HG03571 (cell line): Measurements from ENCODE around the gene CPA4.

ENCODE experiments used
- ATAC-seq: cut with Tn5 transposase; IDR thresholded peaks from one replicate; pipeline ENCODE4 v1.9.1; 2021; ENCODE audit not compliant: unreplicated experiment

Gene CPA4

DNA sequence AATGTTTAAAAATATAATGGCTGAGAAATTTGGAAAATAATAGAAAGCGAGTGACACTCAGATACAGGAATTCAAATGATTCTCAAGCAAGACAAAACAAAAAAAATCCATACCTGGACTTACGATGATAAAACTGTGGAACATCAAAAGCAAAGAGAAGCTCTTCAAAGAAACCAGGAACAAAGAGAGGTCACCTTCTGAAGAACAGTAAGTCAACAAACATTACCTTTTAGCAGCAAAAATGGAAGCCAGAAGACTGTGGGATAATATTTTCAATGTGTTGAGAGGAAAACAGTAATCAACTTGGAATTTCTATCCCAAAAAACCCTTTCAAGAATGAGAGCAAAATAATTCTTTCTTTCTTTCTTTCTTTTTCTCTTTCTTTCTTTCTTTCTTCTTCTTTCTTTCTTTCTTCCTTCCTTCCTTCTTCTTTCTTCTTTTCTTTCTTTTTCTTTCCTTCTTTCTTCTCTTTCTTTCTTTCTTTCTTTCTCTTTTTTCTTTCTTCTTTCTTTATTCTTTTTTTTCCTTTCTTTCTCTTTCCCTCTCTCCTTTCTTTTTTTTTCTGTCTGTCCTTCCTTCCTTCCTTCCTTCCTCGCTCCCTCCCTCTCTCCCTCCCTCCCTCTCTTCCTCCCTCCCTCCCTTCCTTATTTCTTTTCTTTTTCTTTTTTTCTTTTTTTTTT, 49.9 kb downstream of the CPA4 start:
- ATAC-seq, result no peak

DNA sequence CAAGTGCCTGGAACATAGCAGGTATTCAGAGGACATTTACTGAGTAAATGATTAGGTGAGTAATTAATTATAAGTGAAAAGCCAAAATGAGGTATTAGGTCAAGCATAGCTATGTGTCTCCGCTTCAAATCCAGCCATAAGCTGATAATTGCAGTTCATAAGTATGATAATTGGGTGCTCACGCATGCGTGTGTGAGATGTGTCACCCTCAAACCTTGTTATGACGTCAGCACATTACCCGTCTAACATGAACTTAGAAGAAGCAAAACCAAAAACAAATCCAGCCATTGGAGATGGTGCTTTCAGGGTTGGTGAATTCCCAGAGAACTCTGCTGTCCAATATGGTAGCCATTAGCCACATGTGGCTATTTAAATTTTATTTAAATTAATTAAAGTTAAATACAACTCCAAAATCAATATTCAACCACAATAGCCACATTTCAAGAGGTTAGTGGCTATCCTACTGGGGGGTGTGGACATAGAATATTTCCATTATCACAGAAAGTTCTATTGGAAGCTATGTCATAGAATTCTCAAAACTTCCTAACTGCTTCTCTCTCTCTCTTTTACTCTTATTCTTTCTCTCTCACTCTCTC, 51.4 kb downstream of the CPA4 start, which contains the start of gene CPA5:
Gene CPA5, plus strand, starts transcription at position 546 of the 596 bp plus-strand sequence. CDS start 1,670 bp downstream, outside the sequence.
- no peak for ATAC-seq

DNA sequence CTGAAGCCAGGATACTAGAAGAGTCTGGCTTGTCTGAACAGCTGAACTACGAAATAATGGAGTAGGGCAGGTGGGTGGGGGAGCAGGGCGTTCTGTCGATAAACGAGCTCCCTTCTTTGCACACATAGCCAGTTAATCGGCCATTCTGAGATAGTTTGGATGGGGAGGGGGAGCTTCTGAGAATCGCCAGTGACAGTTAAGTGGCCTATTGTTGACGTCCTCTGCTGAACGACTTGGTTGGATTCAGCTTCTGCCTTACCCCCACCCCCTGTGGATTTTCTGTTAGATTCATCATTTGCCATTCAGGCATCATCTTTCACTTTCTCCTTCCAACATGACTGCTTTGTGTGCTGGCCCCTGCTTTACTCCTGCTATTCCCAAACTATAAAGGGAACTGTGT, 52.2 kb downstream of the CPA4 start:
- ATAC-seq, result no peak

DNA sequence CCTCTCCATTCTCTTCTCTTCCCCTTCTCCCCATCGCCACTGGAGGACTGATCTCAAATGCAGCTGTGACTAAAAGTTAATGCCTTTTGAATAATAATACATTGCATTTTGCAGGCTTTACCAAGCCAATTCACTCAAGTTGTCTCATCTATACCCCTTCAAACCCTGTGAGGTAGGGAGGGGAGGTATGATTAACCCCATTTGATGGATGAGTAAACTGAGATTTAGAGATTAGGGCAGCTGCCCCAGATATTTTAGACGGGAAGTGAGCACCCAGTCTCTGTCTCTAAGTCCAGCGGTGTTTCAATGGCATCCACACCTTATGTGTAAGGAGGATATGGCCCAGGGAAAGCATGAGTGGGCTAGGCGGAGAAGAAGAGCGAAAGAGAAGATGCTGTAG, 52.8 kb downstream of the CPA4 start:
- ATAC-seq, result no peak

DNA sequence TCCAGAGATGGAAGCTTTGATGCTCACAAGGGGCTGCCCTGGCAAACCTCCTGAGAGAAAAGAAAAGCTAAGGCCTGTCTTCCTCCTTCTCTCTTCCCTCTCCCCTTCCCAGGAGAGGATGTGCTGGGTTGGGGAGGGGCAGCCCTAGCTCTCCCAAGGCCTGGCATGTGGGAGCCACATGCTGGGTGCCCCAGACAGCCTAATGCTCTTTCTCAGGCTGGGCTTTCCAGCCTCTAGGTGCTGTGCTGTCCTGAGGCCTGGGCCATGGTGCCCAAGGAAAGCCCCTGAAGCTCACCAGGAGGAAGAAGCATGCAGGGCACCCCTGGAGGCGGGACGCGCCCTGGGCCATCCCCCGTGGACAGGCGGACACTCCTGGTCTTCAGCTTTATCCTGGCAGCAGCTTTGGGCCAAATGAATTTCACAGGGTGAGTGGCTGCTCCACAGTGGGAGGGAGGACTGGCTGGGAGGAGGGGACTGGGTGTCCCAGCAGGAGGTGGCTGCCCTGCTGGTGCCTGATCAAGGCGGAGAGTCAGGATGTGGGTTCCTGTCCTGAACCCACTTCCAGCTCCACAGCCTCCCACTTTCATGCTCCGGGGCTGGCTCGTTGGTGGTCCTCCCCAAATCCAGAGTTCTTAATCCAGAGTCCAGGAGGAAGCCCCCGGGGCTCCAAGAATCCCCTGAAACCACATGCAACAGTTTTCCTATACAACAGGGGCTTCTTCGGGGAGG, 53.4 kb downstream of the CPA4 start:
- ATAC-seq, result no peak

DNA sequence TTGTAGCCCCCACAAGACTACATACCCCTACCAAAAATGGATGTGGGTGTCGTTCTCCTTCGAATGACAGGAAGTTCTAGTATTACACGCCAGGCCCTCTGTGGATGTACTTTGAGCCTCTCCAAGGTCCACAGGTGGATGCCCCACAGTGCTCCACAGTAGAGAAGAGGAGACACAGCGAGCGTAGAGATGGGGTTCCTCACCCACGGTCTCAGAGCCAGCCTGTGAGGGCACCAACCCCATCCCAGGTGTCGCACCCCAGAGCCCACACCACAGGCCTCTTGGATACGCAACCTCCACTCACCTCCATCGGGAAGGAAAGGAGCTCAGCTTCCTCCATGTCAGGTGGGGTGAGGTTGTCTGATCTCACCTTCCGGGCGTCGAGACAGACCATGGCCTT, 54.0 kb downstream of the CPA4 start:
- ATAC-seq, result no peak

DNA sequence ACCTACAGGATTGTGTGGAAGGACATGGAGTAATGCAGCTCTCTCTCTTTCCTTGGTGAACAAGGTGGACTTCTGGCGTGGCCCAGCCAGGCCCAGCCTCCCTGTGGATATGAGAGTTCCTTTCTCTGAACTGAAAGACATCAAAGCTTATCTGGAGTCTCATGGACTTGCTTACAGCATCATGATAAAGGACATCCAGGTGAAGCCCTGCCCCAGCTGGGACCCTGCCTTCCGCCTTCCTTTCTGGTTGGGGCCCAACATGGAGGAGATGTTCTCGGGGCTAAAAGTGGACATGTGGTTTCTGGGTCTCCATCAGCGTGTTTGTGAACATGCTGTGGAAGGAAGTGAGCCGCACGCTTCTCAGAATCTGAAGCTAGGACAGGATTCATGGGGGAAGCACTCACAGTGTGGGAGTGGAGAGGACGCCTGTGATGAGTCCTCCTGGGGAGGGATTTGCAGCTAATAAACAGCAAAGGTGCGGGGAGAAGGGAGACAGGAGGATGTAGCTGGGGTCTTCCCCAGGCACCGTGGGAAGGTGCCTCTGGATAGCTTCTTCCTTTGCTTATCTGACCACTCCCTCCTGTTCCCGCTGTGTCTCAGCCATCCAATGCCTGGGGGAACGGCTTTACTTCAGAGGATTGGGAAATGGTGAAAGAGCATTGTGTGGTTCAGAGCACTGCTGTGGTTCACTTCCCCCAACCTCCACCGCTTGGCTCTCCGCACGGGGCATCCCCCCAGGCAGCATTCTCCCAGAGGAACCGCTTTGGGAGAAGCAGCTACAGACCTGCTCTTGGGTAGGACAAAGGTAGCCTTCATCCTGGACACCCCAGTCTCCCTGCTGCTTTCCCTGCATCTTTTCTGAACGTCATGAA, 57.2 kb downstream of the CPA4 start:
- ATAC-seq, result no peak

DNA sequence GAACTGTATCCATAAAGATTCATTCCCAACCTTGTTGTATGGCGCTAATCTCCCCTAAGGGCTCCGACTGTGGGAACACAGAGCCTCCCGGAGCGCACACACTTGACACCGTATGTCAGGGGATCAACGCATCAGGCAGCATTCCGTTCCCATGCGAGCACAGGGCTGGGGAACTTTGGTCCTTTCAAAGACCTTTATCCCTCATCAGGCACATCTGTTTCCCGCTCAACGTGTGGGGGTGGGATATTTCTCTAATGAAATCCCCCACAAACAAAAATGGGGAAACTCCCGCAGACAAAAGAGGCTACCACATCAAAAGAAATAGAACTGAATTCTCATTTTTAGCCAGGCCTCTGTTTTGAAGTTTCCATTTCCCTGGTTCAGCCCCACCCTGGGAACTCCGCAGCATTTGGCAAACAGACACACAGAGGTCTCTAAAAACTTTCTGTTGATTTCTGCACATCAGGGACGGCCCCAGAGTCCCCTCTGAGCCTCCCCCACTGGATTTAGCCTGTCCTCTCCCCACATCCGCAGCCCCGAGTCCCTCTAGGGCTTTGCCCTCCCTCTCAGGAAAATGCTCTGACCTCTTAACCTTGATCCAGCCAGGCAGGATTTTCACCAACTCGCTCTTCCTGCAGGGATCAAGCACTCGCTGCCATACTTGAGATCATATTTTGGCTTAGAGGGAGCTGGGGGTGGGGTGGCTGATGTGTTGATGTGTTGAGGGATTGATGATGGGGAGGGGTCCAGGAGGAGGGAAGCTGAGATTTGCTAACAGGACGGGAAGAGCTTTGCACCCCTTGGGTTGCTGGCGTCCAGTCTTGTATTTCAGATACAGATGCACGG, 58.2 kb downstream of the CPA4 start:
- no peak for ATAC-seq

DNA sequence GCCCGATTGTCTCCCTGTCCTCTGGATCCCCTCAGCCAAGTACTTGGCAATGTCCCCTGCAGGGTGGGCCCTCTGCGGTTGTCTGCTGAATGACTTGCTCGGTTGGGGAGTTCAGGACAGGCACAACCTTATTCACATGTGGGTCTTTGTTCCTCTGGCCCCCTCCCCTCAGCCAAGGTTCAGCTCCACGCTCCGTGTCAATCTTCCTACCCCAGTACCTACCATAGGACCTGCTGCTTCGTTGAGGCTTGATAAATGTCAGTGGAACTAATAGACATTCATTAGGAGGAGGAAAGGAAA, 58.8 kb downstream of the CPA4 start:
- no peak for ATAC-seq

DNA sequence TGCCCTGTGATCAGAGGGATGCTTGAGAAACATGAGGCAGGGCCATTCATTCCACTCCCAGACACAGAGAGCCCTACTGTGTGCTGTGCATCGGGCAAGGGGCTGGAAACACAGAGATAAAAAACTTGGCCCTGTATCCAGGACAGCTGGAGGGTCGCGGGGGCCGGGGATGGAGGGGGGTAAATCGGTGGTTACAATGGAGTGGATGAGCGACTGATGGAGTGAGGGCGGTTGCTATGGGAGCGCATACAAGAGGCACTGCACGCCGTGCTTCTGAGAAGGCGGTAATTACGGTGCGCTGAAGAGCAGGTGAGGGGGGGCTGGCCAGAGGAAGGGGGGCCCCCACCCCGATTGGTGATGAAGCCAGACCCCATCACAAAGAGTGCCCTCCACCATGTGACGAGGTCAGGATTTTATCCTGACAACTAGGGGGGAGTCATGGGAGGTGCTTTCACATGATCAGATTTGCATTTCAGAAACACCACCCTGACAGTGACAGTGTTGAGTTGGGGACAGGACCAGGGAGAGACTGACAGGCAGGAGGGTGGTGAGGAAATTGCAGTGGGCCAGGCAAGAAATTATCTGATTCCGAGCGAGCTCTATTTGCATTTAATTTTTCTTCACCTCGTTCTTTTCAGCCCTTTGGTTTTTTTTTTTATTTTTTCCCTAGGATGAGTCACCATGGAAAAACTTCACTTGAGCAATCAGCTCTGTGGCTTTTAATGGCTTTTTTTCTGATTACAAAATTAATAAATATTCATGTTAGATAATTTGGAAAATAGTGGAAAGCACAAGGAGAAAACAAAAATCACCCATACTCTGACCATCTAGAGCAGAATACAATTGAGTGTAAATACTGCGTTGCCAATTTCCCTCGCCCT, 59.5 kb downstream of the CPA4 start:
- no peak for ATAC-seq

DNA sequence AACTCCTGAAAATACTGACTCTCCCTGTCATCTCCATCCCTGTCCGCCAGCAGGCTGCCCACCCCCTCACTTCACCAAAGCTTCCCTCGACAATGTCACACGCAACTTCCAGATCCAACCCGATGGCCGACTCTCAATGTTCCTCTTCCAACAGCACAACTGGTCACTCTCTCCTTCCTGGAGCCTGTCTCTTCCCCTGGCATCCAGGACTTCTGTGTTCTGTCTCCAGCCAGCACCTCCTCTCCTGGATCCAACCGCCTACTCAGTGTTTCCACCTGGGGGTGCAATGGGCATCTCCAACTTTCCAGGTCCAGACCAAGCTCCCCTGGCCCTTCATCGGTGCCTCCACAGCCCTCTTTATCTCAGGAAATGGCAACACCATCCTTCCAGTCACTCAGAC, 60.2 kb downstream of the CPA4 start:
- ATAC-seq, result no peak

DNA sequence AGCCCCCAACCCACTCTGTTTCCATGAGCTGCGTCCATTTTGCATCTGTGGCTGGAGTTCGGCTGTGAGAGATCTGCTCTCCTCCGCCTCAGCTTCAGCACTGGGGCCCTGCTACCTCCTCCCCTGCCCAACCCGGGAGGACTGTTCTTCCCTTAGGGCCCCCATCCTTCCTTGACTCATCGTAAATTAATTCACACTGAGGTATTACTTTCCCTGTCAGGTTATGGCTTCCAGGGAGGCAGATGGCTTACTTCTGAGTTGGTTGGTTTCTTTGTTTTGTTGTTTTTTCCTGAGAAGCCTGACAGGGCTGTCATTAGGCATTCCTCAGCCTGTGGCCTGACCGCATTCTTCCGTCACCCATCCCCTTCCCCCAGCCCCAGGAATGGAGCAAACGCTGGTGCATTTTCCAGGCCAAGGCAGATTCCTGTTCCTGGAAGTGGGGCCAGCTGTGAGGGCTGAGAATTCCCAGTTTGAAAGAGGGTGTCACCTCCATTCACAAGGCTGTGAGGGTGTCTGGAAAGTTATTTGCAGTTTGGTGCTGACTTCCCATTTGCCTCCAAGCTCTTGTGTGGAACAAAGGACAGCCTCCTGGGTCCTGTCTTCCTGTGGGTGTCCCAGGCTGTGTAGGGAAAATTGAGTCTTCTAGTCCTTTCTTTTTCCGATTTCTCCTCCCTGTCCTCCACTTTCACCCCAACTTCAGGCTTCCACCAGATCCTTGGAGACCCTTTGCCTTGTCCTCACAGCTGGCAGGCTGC, 63.3 kb downstream of the CPA4 start:
- ATAC-seq, result no peak

DNA sequence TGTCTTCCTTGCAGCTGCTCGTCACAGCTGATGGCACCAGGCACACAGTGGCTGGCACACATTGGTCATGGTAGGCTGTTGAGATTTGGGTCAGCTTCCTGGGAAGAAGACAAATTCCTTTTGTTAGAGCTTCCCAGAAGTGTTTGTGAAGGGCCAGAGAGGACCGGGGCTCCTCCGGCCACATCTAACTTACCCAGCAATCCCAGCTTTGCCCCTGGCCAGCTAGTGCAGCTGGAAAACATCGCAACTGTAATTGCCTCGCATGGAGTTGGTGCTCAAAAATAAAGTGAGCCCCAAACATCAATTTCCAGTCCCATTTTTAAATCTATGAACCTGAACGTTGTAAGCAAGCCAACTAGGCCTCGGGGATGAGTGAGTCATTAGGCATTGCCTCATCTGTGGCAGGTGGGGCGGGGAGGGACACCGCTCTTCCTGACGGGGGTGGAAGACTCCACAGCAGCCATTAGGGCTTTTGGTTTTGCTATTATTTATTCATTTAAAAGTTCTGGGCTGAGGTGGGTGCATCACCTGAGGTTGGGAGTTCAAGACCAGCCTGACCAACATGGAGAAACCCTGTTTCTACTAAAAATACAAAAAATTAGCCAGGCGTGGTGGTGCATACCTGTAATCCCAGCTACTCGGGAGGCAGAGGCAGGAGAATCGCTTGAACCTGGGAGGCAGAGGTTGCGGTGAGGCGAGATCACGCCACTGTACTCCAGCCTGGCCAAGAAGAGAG, 64.1 kb downstream of the CPA4 start:
- no peak for ATAC-seq

DNA sequence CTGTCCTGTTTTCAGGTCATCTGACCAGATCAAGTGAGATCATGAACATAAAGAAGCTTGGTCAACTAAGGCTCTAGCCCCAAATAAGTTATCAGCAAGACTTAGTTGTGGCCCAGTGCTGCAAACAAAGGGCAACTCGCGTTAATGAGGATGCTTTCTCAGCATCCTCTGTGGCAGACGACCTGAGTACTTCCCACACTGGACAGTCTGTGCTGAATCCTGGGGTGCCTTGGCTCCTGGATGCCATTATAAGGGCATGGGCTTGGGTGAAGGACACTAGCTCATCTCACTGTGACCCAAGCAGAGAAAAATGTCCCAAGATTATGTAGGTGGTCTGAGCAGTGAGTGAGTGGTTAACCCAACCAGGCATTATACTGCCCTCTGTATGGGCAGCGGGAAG, 65.5 kb downstream of the CPA4 start:
- no peak for ATAC-seq

DNA sequence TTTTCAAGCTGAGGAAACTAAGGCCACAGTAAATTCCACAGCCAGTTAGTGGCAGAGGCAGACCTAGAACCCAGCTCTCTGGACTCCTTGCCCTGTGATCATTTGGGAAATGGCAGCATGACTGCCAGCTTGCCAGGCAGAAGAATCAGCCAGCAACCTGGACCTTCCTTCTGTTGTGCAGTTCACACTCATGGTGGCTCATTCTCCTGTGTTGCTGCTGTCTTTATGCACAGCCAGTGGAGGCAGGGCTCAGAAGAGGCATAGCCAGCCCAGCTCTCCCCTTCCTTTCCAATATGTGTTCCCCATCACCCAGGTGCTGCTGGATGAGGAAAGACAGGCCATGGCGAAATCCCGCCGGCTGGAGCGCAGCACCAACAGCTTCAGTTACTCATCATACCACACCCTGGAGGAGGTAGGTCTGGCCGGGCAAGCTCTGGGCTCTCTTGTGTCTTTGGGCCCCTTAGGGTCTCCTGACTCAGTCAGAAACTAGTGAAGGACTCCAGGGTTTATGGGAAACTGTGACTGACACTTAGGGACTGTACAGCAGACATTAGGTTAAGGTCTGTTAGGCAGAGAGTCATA, 66.4 kb downstream of the CPA4 start:
- no peak for ATAC-seq

DNA sequence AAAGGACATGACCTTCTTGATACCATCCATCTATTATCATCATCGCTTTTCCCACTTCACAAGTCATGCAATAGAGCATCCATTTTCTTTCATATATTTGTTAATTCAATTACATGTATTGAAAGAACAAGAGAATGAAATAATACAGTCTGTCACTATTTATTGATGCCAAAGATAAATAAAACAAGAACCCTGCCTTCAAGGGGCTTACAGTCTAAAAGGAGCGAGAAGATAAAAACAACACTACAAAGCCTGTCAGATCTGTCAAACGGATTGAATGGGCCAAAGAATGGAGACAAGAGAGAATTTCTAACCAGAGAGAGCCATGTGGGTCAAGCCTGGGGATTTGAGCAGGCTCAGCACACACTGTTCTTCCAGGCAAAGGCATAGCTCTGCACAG, 67.6 kb downstream of the CPA4 start:
- ATAC-seq, result no peak

DNA sequence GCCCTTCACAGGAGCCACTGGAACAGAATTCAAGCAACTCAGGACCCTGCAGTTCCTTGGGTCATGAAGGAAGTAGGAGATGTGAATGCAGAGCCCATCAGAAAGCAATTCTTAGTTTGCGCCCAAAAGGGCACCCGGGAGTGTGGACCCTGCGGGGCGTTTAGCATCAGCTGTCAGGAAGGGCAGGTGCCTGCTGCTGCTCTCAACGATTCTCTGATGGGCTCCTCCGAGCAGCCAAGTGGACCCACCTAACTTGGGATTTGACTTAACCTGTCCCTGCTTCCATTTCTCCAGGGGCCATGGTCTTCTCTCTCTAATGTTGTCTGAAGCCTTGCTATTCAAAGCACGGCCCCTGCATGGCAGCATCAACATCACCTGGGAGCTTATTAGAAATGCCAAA, 68.7 kb downstream of the CPA4 start:
- ATAC-seq, result no peak

DNA sequence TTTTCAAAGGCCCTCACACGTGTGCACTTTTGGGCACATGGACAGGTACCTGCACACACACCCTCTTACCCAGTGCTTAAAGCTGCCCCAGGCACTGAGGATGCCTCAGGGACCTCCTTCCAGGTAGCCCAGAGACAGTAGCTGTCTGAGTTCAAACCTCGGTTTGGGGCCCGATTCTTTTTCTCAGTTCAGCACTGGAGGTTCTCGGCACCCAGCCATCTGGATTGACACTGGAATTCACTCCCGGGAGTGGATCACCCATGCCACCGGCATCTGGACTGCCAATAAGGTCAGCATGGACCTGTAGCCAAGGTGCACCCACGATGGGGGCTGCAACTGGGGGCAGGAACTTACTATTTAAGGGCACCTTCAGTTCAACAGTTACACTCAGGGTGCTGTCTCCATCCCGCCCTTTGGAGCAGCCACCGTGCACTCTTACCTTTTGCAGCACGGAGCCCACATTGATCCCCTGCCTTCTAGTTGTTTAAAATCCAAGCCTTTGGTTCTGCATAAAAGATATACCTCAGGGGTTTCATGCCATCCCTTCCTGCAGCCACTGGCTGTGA, 69.4 kb downstream of the CPA4 start:
- ATAC-seq, result no peak
